ENCODE data around the gene RAMACL. TPM values are rescaled to one million over a fixed set of nuclear protein-coding genes. Genes with fewer than 3 reads are reported as not detected.

The RAMACL gene
- total RNA-seq, 1 donor from 2014 or later: 4.9 TPM

GRCh38 chr6:166579237-166579850 is 7.1 kb downstream of the RAMACL start:
- H3K4me1 Mint-ChIP-seq (ENCODE audit: unreplicated experiment): peaks cover 5% of the 10 kb centered on the region
- TF ChIP-seq CTCF (IDR thresholded peaks at IDR 0.05; ENCODE audit: unreplicated experiment): no peak
- H3K27ac Mint-ChIP-seq (ENCODE audit: unreplicated experiment): no peak overlapping the region
- peaks cover 23% of the 10 kb centered on the region for H3K36me3 Mint-ChIP-seq (ENCODE audit: low read depth, unreplicated experiment)
- no peak overlapping the region for H3K4me3 Mint-ChIP-seq (ENCODE audit: unreplicated experiment)
- H3K9me3 Mint-ChIP-seq (ENCODE audit: unreplicated experiment): peaks cover 5% of the 10 kb centered on the region
- peaks cover 2% of the 10 kb centered on the region for H3K27me3 Mint-ChIP-seq (ENCODE audit: unreplicated experiment)
- DNase-seq (ENCODE audit: low spot score): no peak

- H3K27ac Mint-ChIP-seq (ENCODE audit: unreplicated experiment): no peak overlapping the region
- no peak for DNase-seq (ENCODE audit: low spot score)
- H3K4me3 Mint-ChIP-seq (ENCODE audit: unreplicated experiment): no peak overlapping the region
- TF ChIP-seq CTCF (IDR thresholded peaks at IDR 0.05; ENCODE audit: unreplicated experiment): no peak
- peaks cover 5% of the 10 kb centered on the region for H3K9me3 Mint-ChIP-seq (ENCODE audit: unreplicated experiment)
- peaks cover 2% of the 10 kb centered on the region for H3K27me3 Mint-ChIP-seq (ENCODE audit: unreplicated experiment)
- peaks cover 2% of the 10 kb centered on the region for H3K4me1 Mint-ChIP-seq (ENCODE audit: unreplicated experiment)
- H3K36me3 Mint-ChIP-seq (ENCODE audit: low read depth, unreplicated experiment): peaks cover 23% of the 10 kb centered on the region
These were observed 7.8 kb downstream of the RAMACL start for GRCh38 chr6:166578536-166579236.

GRCh38 chr6:166575205-166575604 is 11.3 kb downstream of the RAMACL start:
- H3K4me1 Mint-ChIP-seq (ENCODE audit: unreplicated experiment): peaks cover 25% of the 10 kb centered on the region
- H3K4me3 Mint-ChIP-seq (ENCODE audit: unreplicated experiment): no peak overlapping the region
- H3K9me3 Mint-ChIP-seq (ENCODE audit: unreplicated experiment): peaks cover 5% of the 10 kb centered on the region
- H3K27me3 Mint-ChIP-seq (ENCODE audit: unreplicated experiment): peaks cover 5% of the 10 kb centered on the region
- no peak for DNase-seq (ENCODE audit: low spot score)
- H3K27ac Mint-ChIP-seq (ENCODE audit: unreplicated experiment): no peak overlapping the region
- TF ChIP-seq CTCF (IDR thresholded peaks at IDR 0.05; ENCODE audit: unreplicated experiment): no peak
- peaks cover 25% of the 10 kb centered on the region for H3K36me3 Mint-ChIP-seq (ENCODE audit: low read depth, unreplicated experiment)

- no peak for TF ChIP-seq CTCF (IDR thresholded peaks at IDR 0.05; ENCODE audit: unreplicated experiment)
- peaks cover 34% of the 10 kb centered on the region for H3K4me1 Mint-ChIP-seq (ENCODE audit: unreplicated experiment)
- H3K36me3 Mint-ChIP-seq (ENCODE audit: low read depth, unreplicated experiment): peaks cover 26% of the 10 kb centered on the region
- peaks cover 5% of the 10 kb centered on the region for H3K27me3 Mint-ChIP-seq (ENCODE audit: unreplicated experiment)
- no peak overlapping the region for H3K27ac Mint-ChIP-seq (ENCODE audit: unreplicated experiment)
- no peak for DNase-seq (ENCODE audit: low spot score)
- peaks cover 5% of the 10 kb centered on the region for H3K9me3 Mint-ChIP-seq (ENCODE audit: unreplicated experiment)
- no peak overlapping the region for H3K4me3 Mint-ChIP-seq (ENCODE audit: unreplicated experiment)
These were observed 12.8 kb downstream of the RAMACL start for GRCh38 chr6:166573511-166574216.

All from endothelial cell (in vitro differentiated cells).